Measurements from ENCODE around the gene KY. TPM values are rescaled to one million over a fixed set of nuclear protein-coding genes. Genes with fewer than 3 reads are reported as not detected.

KY gene
- total and polyA plus RNA-seq, 10 of the 15 experiments (the other 5 are each of a cell fraction or from before 2014, with no cell fraction given), result 0.04 to 0.11 TPM; not detected in 8

- Histone ChIP-seq H4K20me1 (ENCODE audit: control insufficient read depth, insufficient read depth) (no peaks in the 10 kb centered on the region), H3K4me1 (ENCODE audit: control insufficient read depth, insufficient read depth, low read length) (no peaks in the 10 kb centered on the region), H3K4me2 (ENCODE audit: control insufficient read depth, insufficient read depth) (no peak overlapping the region), H3K9ac (ENCODE audit: control insufficient read depth, insufficient read depth, low read length) (no peak overlapping the region), H3K4me3 (no peak overlapping the region), H3K9me3 (replicated peaks; ENCODE audit: control insufficient read depth, insufficient read depth, low read length) (no peaks in the 10 kb centered on the region), H2AFZ (ENCODE audit: control insufficient read depth, low read depth, low read length) (no peak overlapping the region), H3K27ac (ENCODE audit: control insufficient read depth, insufficient read depth) (no peak overlapping the region), H3K36me3 (ENCODE audit: control insufficient read depth in 2 of 2, insufficient read depth in 2 of 2, low read length in 1 of 2) (no peaks in the 10 kb centered on the region), H3K79me2 (ENCODE audit: control insufficient read depth, insufficient read depth, low read length) (no peaks in the 10 kb centered on the region), H3K27me3 (replicated peaks in 1 of 2; ENCODE audit: control insufficient read depth in 2 of 2, insufficient read depth in 2 of 2, low read length in 1 of 2) (no peaks in the 10 kb centered on the region; a peak in 1 of 4 replicates)
- ATAC-seq, result no peak
- BruUV-seq (replicated peaks), result no TSS peak
- DNase-seq (ENCODE audit: low read depth, low spot score), result no peak
- intact Hi-C loops (cut with micrococcal nuclease; ENCODE audit: unreplicated experiment), result no loop called here
- RAD21 ChIA-PET (ENCODE audit: unreplicated experiment), result interaction anchor here (0.7 kb wide), 1 partner anchor 1115 kb away, joined by 5 read pairs; no protein-coding TSS in a partner anchor
- in situ Hi-C loops (cut with MboI), result no loop called here
- POLR2A ChIA-PET, result interaction anchor here (0.6 kb wide), 1 partner anchor 521 kb away, joined by 3 read pairs; no protein-coding TSS in a partner anchor
- TF ChIP-seq RB1 (IDR thresholded peaks at IDR 0.05; ENCODE audit: borderline replicate concordance) (no peak), NR2C1 (IDR thresholded peaks at IDR 0.05) (no peak), NBN (IDR thresholded peaks at IDR 0.05) (no peak), SREBF1 (IDR thresholded peaks at IDR 0.05; ENCODE audit: low read length) (no peak), WRNIP1 (IDR thresholded peaks at IDR 0.05; ENCODE audit: borderline replicate concordance, low read depth, low read length) (no peak), PAX5 (IDR thresholded peaks at IDR 0.05; ENCODE audit: borderline replicate concordance, low read depth, low read length) (no peak), ATF7 (IDR thresholded peaks at IDR 0.05; ENCODE audit: low read depth) (no peak), ZBED1 (IDR thresholded peaks at IDR 0.05; ENCODE audit: borderline replicate concordance) (no peak), BMI1 (IDR thresholded peaks at IDR 0.05; ENCODE audit: borderline replicate concordance) (no peak), E2F8 (IDR thresholded peaks at IDR 0.05; ENCODE audit: low read depth, partially characterized antibody) (no peak), SMAD5 (IDR thresholded peaks at IDR 0.05; ENCODE audit: low read depth) (no peak), ZZZ3 (IDR thresholded peaks at IDR 0.05; ENCODE audit: control insufficient read depth, insufficient read length, low read depth) (no peak), NFYA (IDR thresholded peaks at IDR 0.05; ENCODE audit: borderline replicate concordance, low read depth, low read length) (no peak)
- 19% methylated on average over 6 of the region's 6 CpGs for WGBS (ENCODE audit: insufficient coverage, insufficient replicate concordance, low lambda C conversion rate, missing lambda C conversion rate)
- CTCF ChIA-PET, result interaction anchor here (1.3 kb wide), 1 partner anchor 9 kb away, joined by 4 read pairs; no protein-coding TSS in a partner anchor
- FAIRE-seq, result no peak
- SMC1A ChIA-PET (ENCODE audit: uncharacterized antibody, unreplicated experiment), result no interaction called here
Observed at GRCh38 chr3:134638385-134639030, 12.3 kb downstream of the KY start.
